ENCODE measurements around the gene KIRREL3.

- TF ChIP-seq ELF4 (CRISPR knock-in tag; IDR thresholded peaks at IDR 0.05) (no peak), ZNF24 (IDR thresholded peaks at IDR 0.05) (no peak)
Observed at GRCh38 chr11:126624506-126624905, 376.1 kb downstream of the KIRREL3 start.

All from K562 (cell line).